HepG2 (cell line): ENCODE measurements around the gene GPS1. TPM values are rescaled to one million over a fixed set of nuclear protein-coding genes. Genes with fewer than 3 reads are reported as not detected.

ENCODE experiments used
- ATAC-seq: fragments of 200-7000 bp; cut with Tn5 transposase; 3 replicates; pipeline ENCODE4 v1.9.1; 2020; ENCODE audit warnings: mild to moderate bottlenecking, moderate library complexity
- BruUV-seq: library from RNA; stranded (reverse); fragments of 400-500 nt; replicated peaks from 2 replicates; lab custom pipeline; 2021; lab: Mats Ljungman, UMichigan
- CTCF ChIA-PET: fragments of 300-600 bp; formaldehyde crosslinking; extraction: SDS; loops from one replicate; lab custom pipeline; 2021; ENCODE audit warnings: low total read pairs, inconsistent platforms, low intra/inter-chr PET ratio; lab: Yijun Ruan, JAX
- POLR2A ChIA-PET: fragments of 350-600 bp; sonication (Branson Sonifier 250); formaldehyde crosslinking; loops from one replicate; lab custom pipeline; 2020; ENCODE audit warnings: antibody characterized with exemption, inconsistent platforms; lab: Yijun Ruan, JAX
- DNase-seq: peaks from one replicate; pipeline ENCODE4 v3.0.0-alpha.2; 2015; ENCODE audit warnings: low spot score
- FAIRE-seq: peaks from 3 replicates; lab custom pipeline; 2011; peaks lifted over from hg19 to GRCh38; lab: Jason Lieb, UNC
- H2AFZ ChIP-seq: one replicate; pipeline ENCODE4 v1.6.1; 2011; ENCODE audit warnings: low read length, inconsistent platforms
- H3K27ac ChIP-seq: fragments of 300-600 bp; 3 replicates; pipeline ENCODE4 v1.8.0; 2011; ENCODE audit warnings: mixed run types, mild to moderate bottlenecking, mixed read lengths, low read length, inconsistent platforms; ENCODE audit not compliant: insufficient read depth; ENCODE audit errors: extremely low read length
- H3K27me3 ChIP-seq, 2 experiments: fragments of 200-600 bp in 1 of 2; 2 replicates in 1 of 2; 3 replicates in 1 of 2; pipeline versions ENCODE4 v1.6.0 to v1.8.0; 2011; ENCODE audit warnings: low read length in 2 of 2, mild to moderate bottlenecking in 2 of 2, moderate library complexity in 2 of 2, inconsistent platforms in 1 of 2; ENCODE audit not compliant: insufficient read depth in 2 of 2, control insufficient read depth in 1 of 2
- H3K36me3 ChIP-seq, 2 experiments: fragments of 200-600 bp in 1 of 2; replicated peaks in 1 of 2; 2 replicates in 1 of 2; 3 replicates in 1 of 2; pipeline versions ENCODE4 v1.5.1 to v1.8.0; 2011; ENCODE audit warnings: low read length in 2 of 2, inconsistent platforms in 1 of 2; ENCODE audit not compliant: insufficient read depth in 2 of 2, control insufficient read depth in 1 of 2
- H3K4me1 ChIP-seq: 2 replicates; pipeline ENCODE4 v1.5.1; 2012; ENCODE audit warnings: low read length, inconsistent platforms; ENCODE audit not compliant: insufficient read depth
- H3K4me2 ChIP-seq: 2 replicates; pipeline ENCODE4 v1.6.0; 2011; ENCODE audit warnings: low read depth, low read length, inconsistent platforms
- H3K4me3 ChIP-seq, 3 experiments: fragments of 200-600 bp in 1 of 3; sonication (generic), shearing (Covaris generic) in 1 of 3; replicated peaks in 1 of 3; 2 replicates each; pipeline ENCODE4 v1.5.1; 2011 to 2016; ENCODE audit warnings: low read length in 3 of 3, inconsistent platforms in 2 of 3, low read depth in 2 of 3, mild to moderate bottlenecking in 2 of 3, control low read depth in 1 of 3, mixed read lengths in 1 of 3; ENCODE audit not compliant: insufficient read depth in 1 of 3
- H3K79me2 ChIP-seq: one replicate; pipeline ENCODE4 v1.6.1; 2011; ENCODE audit warnings: low read length, inconsistent platforms; ENCODE audit not compliant: insufficient read depth
- H3K9ac ChIP-seq: 2 replicates; pipeline ENCODE4 v1.6.0; 2011; ENCODE audit warnings: mild to moderate bottlenecking, low read depth, low read length, inconsistent platforms; ENCODE audit not compliant: insufficient read depth
- H3K9me3 ChIP-seq: 2 replicates; pipeline ENCODE4 v1.5.1; 2012; ENCODE audit warnings: mild to moderate bottlenecking, low read length
- H4K20me1 ChIP-seq: 2 replicates; pipeline ENCODE4 v1.6.0; 2011; ENCODE audit warnings: inconsistent platforms, mild to moderate bottlenecking, low read length, moderate library complexity; ENCODE audit not compliant: insufficient read depth
- JUNB ChIP-seq: sonication (generic); formaldehyde crosslinking; IDR thresholded peaks from 2 replicates; pipeline ENCODE4 v1.8.0; 2022; ENCODE audit warnings: missing genetic modification reagents, mild to moderate bottlenecking, borderline replicate concordance
- KDM3A ChIP-seq: IDR thresholded peaks from 2 replicates; pipeline ENCODE4 v1.6.1; 2018; ENCODE audit warnings: low read depth, missing compliant biosample characterization
- KDM5A ChIP-seq: fragments of 200-600 bp; sonication (generic); IDR thresholded peaks from 2 replicates; pipeline ENCODE4 v1.7.0; 2018; ENCODE audit warnings: antibody characterized with exemption, mild to moderate bottlenecking, low read length, borderline replicate concordance
- NRL ChIP-seq: sonication (generic); formaldehyde crosslinking; IDR thresholded peaks from 2 replicates; pipeline ENCODE4 v1.5.0; 2020; ENCODE audit warnings: missing genetic modification reagents, mild to moderate bottlenecking, moderate library complexity, borderline replicate concordance
- SIN3B ChIP-seq: fragments of 150-350 bp; IDR thresholded peaks from 2 replicates; pipeline ENCODE4 v1.6.1; 2014; ENCODE audit warnings: low read length
- SP140L ChIP-seq: sonication (generic); formaldehyde crosslinking; IDR thresholded peaks from 2 replicates; pipeline ENCODE4 v1.4.0; 2020; ENCODE audit warnings: missing genetic modification reagents, borderline replicate concordance
- U2AF2 ChIP-seq: fragments of 200-400 bp; formaldehyde crosslinking; IDR thresholded peaks from 2 replicates; pipeline ENCODE4 v1.6.1; 2017; ENCODE audit warnings: low read depth, mild to moderate bottlenecking, low read length
- ZBTB7A ChIP-seq: sonication (generic); formaldehyde crosslinking; IDR thresholded peaks from 2 replicates; pipeline ENCODE4 v1.8.0; 2022; ENCODE audit warnings: mild to moderate bottlenecking, missing genetic modification reagents
- ZFX ChIP-seq: sonication (generic); formaldehyde crosslinking; IDR thresholded peaks from 2 replicates; pipeline ENCODE4 v1.4.0; 2020; ENCODE audit warnings: mild to moderate bottlenecking, low read depth, missing genetic modification reagents, moderate library complexity
- ZNF354B ChIP-seq: sonication (generic); formaldehyde crosslinking; IDR thresholded peaks from 2 replicates; pipeline ENCODE4 v1.8.0; 2022; ENCODE audit warnings: mild to moderate bottlenecking, missing genetic modification reagents
- ZNF7 ChIP-seq: IDR thresholded peaks from 2 replicates; pipeline ENCODE4 v1.6.1; 2016; ENCODE audit warnings: missing biosample characterization, missing genetic modification reagents
- WGBS: methylation state at CpG from one replicate; pipeline ENCODE4 v1.1.6; 2017; ENCODE audit warnings: low lambda C conversion rate; 5-methylcytosine and 5-hydroxymethylcytosine counted together
- in situ Hi-C: cut with HindIII; loops from 2 replicates; pipeline ENCODE4 v1.10.0; 2017; ENCODE audit warnings: low pct_unique_long_range_greater_than_20kb; ENCODE audit not compliant: extremely low pct_ligation_motif_present
- intact Hi-C: fragments of 100-400 bp; cut with micrococcal nuclease; formaldehyde crosslinking; loops from one replicate; pipeline ENCODE4 v1.10.0; 2022; ENCODE audit not compliant: unreplicated experiment
- polyA plus RNA-seq, 8 experiments: library from polyadenylated mRNA; depleted of rRNA in 3 of 8; stranded (reverse) in 7 of 8; unstranded in 1 of 8; fragments of >200 nt; fragmentation: Illumina TruSeq in 4 of 8; extraction: Trizol in 4 of 8; gene quantifications; 2 replicates each; pipeline versions ENCODE4 v1.2.1 to v1.2.3, GENCODE V29; 2011 to 2016; ENCODE audit warnings: low read depth in 4 of 8, missing spikeins in 1 of 8, mixed read lengths in 1 of 8; ENCODE audit not compliant: insufficient read depth in 1 of 8
- total RNA-seq, 5 experiments: library from RNA; depleted of rRNA; stranded (reverse); fragments of >200 nt; fragmentation: Illumina TruSeq; extraction: Trizol; gene quantifications; 2 replicates each; pipeline ENCODE4 v1.2.3, GENCODE V29; 2016; ENCODE audit warnings: low read depth in 1 of 5
- TF ChIP-seq, protein P1 (sequence below): sonication (generic); formaldehyde crosslinking; IDR thresholded peaks from 2 replicates; pipeline ENCODE4 v1.5.0; 2020; ENCODE audit warnings: mild to moderate bottlenecking, missing genetic modification reagents
- TF ChIP-seq, protein P2 (sequence below): sonication (generic); formaldehyde crosslinking; IDR thresholded peaks from 2 replicates; pipeline ENCODE4 v1.4.0; 2020; ENCODE audit warnings: missing genetic modification reagents, borderline replicate concordance
- TF ChIP-seq, protein P3 (sequence below): sonication (generic); formaldehyde crosslinking; IDR thresholded peaks from 2 replicates; pipeline ENCODE4 v1.8.1; 2023; ENCODE audit warnings: mild to moderate bottlenecking, moderate library complexity, missing genetic modification reagents
- TF ChIP-seq, protein P4 (sequence below): sonication (generic); formaldehyde crosslinking; IDR thresholded peaks from 2 replicates; pipeline ENCODE4 v1.4.0; 2020; ENCODE audit warnings: missing genetic modification reagents, mild to moderate bottlenecking, borderline replicate concordance

The GPS1 gene
- total and polyA plus RNA-seq, 2 of the 13 experiments (the other 11 are each of a cell fraction or from before 2014, with no cell fraction given), result 124 to 128 TPM

DNA sequence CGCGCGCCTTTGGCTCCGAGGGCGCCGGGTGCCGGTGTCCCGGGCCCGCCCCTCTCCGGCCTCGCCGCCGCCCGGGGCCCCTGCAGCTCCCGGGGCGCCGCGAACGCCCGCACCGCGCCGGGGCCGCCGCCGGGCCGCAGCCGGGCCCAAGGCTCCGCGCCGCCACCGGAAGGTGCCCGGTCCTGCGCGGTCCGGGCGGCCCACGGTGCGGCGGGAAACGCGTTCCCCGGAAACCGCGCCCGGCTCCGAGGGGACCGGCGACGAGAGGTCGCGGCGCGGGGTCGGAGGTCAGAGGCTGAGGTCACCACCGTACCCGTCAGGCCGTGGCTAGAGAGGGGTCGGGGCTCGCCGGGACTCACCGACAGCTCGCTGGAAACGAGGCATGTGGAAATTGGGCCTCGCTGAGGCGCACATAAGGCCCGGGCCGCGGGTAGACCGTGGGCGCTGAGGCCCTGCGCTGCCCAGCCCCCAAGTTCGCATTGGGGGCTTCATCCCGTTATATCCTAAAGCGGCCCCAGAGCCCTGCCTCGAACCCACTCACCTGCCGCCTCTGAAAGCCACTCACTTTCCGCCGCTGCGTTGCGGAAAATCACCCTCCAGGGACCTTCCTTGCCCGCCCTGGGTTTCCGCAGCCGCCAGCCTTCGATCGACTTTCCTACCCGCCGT is 14.1 kb downstream of the GPS1 start, which contains the start of gene DUS1L:
DUS1L (minus strand) TSS at position 167 of the 666 bp plus-strand sequence. CDS start 745 bp downstream, outside the sequence.
- BruUV-seq, result TSS peak; percentile 82
- Histone ChIP-seq H3K79me2 (peaks cover 20% of the 10 kb centered on the region), H3K9ac (peak within 1 kb of the TSS; percentile 95), H3K4me2 (peak within 1 kb of the TSS; percentile 96), H3K27ac (peak within 1 kb of the TSS; percentile 64), H4K20me1 (no peaks in the 10 kb centered on the region), H2AFZ (peak within 1 kb of the TSS; percentile 0), H3K36me3 (peaks cover 14 to 28% of the 10 kb centered on the region in 2 experiments), H3K9me3 (no peaks in the 10 kb centered on the region), H3K4me3 (peak within 1 kb of the TSS; percentile 69 to 99 (median 92)), H3K4me1 (peaks cover 28% of the 10 kb centered on the region), H3K27me3 (no peaks in the 10 kb centered on the region)
- ATAC-seq, result peak; percentile 27
- POLR2A ChIA-PET, result interaction anchor here (0.9 to 3.4 kb wide), 10 partner anchors 9 to 338 kb away, joined by 3 to 14 read pairs (median 4); partner anchors contain the start of gene DCXR
- WGBS, result 49% methylated on average over 23 of the region's 88 CpGs
- CTCF ChIA-PET, result no interaction called here
- in situ Hi-C loops, result no loop called here
- no peak for FAIRE-seq
- no peak for DNase-seq
- intact Hi-C loops, result no loop called here
- TF ChIP-seq ZBTB7A (CRISPR knock-in tag) (peak; percentile 90), ZNF354B (CRISPR knock-in tag) (no peak), ZFX (CRISPR knock-in tag) (peak; percentile 96), JUNB (CRISPR knock-in tag) (no peak), KDM3A (CRISPR knock-in tag) (peak; percentile 97), KDM5A (peak; percentile 88), SIN3B (peak; percentile 86), SP140L (CRISPR knock-in tag) (peak; percentile 43; the same call in 1 of the 2 replicates), ZNF7 (CRISPR knock-in tag) (peak; percentile 42; the same call in 1 of the 2 replicates), U2AF2 (0 out of 2 replicates have a peak, but pooled peaks have one; percentile 32), NRL (CRISPR knock-in tag) (no peak; the same call in 1 of the 2 replicates)
- TF ChIP-seq, protein P1, sequence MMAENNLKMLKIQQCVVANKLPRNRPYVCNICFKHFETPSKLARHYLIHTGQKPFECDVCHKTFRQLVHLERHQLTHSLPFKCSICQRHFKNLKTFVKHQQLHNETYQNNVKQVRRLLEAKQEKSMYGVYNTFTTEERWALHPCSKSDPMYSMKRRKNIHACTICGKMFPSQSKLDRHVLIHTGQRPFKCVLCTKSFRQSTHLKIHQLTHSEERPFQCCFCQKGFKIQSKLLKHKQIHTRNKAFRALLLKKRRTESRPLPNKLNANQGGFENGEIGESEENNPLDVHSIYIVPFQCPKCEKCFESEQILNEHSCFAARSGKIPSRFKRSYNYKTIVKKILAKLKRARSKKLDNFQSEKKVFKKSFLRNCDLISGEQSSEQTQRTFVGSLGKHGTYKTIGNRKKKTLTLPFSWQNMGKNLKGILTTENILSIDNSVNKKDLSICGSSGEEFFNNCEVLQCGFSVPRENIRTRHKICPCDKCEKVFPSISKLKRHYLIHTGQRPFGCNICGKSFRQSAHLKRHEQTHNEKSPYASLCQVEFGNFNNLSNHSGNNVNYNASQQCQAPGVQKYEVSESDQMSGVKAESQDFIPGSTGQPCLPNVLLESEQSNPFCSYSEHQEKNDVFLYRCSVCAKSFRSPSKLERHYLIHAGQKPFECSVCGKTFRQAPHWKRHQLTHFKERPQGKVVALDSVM (CRISPR knock-in tag), result peak; percentile 79
- TF ChIP-seq, protein P2, sequence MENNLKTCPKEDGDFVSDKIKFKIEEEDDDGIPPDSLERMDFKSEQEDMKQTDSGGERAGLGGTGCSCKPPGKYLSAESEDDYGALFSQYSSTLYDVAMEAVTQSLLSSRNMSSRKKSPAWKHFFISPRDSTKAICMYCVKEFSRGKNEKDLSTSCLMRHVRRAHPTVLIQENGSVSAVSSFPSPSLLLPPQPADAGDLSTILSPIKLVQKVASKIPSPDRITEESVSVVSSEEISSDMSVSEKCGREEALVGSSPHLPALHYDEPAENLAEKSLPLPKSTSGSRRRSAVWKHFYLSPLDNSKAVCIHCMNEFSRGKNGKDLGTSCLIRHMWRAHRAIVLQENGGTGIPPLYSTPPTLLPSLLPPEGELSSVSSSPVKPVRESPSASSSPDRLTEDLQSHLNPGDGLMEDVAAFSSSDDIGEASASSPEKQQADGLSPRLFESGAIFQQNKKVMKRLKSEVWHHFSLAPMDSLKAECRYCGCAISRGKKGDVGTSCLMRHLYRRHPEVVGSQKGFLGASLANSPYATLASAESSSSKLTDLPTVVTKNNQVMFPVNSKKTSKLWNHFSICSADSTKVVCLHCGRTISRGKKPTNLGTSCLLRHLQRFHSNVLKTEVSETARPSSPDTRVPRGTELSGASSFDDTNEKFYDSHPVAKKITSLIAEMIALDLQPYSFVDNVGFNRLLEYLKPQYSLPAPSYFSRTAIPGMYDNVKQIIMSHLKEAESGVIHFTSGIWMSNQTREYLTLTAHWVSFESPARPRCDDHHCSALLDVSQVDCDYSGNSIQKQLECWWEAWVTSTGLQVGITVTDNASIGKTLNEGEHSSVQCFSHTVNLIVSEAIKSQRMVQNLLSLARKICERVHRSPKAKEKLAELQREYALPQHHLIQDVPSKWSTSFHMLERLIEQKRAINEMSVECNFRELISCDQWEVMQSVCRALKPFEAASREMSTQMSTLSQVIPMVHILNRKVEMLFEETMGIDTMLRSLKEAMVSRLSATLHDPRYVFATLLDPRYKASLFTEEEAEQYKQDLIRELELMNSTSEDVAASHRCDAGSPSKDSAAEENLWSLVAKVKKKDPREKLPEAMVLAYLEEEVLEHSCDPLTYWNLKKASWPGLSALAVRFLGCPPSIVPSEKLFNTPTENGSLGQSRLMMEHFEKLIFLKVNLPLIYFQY (CRISPR knock-in tag), result peak; percentile 97
- TF ChIP-seq, protein P3, sequence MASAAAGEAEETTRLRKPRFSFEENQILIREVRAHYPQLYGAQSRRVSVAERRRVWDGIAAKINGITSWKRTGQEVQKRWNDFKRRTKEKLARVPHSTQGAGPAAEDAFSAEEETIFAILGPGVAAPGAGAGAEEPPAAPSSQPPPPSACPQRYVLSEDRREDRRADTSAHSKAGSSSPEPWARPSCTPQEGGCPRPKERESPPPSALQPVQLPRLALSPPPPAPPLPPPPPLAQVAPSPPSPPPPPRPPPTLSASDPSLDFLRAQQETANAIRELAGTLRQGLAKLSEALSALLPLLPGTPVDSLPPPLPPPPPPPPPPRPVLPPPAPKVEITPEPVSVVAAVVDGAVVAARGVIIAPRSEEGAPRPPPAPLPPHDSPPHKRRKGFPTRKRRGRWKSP (CRISPR knock-in tag), result no peak; the same call in 1 of the 2 replicates
- TF ChIP-seq, protein P4, sequence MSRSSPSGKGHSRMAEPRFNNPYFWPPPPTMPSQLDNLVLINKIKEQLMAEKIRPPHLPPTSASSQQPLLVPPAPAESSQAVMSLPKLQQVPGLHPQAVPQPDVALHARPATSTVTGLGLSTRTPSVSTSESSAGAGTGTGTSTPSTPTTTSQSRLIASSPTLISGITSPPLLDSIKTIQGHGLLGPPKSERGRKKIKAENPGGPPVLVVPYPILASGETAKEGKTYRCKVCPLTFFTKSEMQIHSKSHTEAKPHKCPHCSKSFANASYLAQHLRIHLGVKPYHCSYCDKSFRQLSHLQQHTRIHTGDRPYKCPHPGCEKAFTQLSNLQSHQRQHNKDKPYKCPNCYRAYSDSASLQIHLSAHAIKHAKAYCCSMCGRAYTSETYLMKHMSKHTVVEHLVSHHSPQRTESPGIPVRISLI (CRISPR knock-in tag), result peak; percentile 68
